HUES48 (cell line): ENCODE measurements around the gene BAHD1.

ENCODE experiments used
- H3K27ac ChIP-seq: one replicate; pipeline ENCODE4 v1.7.0; 2013; ENCODE audit warnings: low read depth, low read length, inconsistent platforms
- H3K27me3 ChIP-seq: 2 replicates; pipeline ENCODE4 v1.6.1; 2013; ENCODE audit warnings: mild to moderate bottlenecking, low read length; ENCODE audit not compliant: control insufficient read depth, insufficient read depth
- H3K36me3 ChIP-seq: 2 replicates; pipeline ENCODE4 v1.6.1; 2013; ENCODE audit warnings: low read length; ENCODE audit not compliant: control insufficient read depth, insufficient read depth
- H3K4me1 ChIP-seq: 2 replicates; pipeline ENCODE4 v1.6.1; 2013; ENCODE audit warnings: mild to moderate bottlenecking, low read length; ENCODE audit not compliant: control insufficient read depth, insufficient read depth
- H3K4me3 ChIP-seq: 2 replicates; pipeline ENCODE4 v1.5.1; 2013; ENCODE audit warnings: mild to moderate bottlenecking, low read depth, low read length
- H3K9ac ChIP-seq: 2 replicates; pipeline ENCODE4 v1.6.1; 2013; ENCODE audit warnings: mild to moderate bottlenecking, low read depth, low read length, moderate library complexity
- H3K9me3 ChIP-seq: 2 replicates; pipeline ENCODE4 v1.6.1; 2013; ENCODE audit warnings: low read length; ENCODE audit not compliant: control insufficient read depth, insufficient read depth

The BAHD1 gene

GRCh38 chr15:40486066-40486770 lies 45.5 kb downstream of the BAHD1 start:
- Histone ChIP-seq H3K36me3 (no peaks in the 10 kb centered on the region), H3K4me3 (no peak overlapping the region), H3K9me3 (no peaks in the 10 kb centered on the region), H3K27me3 (no peaks in the 10 kb centered on the region), H3K27ac (no peak overlapping the region), H3K9ac (no peak overlapping the region), H3K4me1 (no peaks in the 10 kb centered on the region)

DNA sequence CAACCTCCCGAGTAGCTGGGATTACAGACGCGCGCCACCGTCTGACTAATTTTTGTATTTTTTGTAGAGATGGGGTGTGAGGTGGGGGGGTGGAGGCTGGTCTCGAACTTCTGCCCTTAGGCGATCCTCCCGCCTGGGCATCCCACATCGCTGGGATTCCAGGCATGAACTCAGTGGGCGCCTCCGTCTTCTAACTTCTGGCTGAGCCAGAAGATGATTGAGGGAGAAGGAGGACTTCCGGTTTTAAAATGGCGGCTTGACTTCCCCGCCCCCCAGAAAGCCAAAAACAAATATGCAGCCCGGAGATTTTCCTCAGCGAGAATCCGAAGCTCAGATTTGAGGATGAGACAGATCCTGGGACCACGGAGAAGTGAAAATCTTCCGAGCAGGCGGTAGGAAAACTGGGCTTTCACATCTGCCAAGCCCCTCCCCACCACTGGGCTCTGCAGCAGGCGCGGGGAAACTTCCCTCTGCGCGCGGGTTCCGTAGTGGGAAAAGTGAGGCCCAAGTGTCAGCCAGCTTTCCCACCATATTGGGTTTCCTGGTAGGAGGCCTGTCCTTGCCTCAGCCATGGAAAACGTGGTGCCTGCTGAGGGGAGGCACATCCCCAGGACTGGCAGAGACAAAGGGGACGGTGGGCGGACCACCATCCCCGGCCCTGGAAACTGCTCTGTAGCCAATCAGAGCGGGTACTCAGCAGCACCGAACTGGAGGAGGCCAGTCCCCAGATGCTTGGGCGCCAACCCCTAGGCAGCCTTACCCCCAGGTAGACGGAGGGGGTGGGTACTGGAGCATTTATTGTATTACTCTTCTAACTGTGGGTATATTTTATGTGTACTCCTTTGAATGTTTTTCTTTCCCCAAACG lies 47.3 kb downstream of the BAHD1 start:
- Histone ChIP-seq H3K4me3 (no peak overlapping the region), H3K27me3 (no peaks in the 10 kb centered on the region), H3K4me1 (no peaks in the 10 kb centered on the region), H3K27ac (no peak overlapping the region), H3K36me3 (no peaks in the 10 kb centered on the region), H3K9me3 (no peaks in the 10 kb centered on the region), H3K9ac (no peak overlapping the region)

DNA sequence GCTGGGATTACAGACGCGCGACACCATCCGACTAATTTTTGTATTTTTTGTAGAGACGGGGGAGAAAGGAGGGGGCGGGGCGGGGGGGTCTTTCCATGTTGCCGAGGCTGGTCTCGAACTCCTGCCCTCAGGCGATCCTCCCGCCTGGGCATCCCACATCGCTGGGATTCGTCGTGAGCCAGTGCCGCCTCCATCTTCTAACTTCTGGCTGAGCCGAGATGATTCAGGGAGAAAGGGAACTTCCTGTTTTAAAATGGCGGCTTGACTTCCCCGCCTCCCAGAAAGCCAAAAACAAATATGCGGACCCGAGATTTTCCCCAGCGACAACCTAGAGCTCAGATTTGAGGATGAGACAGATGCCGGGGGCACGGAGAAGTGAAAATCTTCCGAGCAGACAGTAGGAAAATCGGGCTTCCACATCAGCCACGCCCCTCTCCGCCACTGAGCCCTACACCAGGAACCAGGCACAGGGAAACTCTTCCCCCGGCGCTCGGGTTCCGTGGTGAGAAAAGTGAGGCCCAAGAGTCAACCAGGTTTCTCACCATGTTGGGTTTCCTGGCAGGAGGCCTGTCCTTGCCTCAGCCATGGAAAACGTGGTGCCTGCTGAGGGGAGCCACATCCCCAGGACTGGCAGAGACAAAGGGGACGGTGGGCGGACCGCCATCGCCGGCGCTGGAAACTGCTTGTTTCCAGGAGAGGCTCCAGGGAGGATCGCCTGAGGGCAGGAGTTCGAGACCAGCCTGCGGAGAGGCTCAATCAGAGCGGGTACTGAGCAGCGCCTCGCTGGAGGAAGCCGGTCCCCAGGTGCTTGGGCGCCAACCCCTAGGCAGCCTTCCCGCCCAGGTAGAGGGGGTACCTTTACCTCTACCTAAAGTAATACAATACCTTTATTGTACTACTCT lies 48.8 kb downstream of the BAHD1 start:
- H3K4me1 ChIP-seq = no peaks in the 10 kb centered on the region
- no peaks in the 10 kb centered on the region for H3K36me3 ChIP-seq
- H3K9me3 ChIP-seq = no peaks in the 10 kb centered on the region
- H3K27me3 ChIP-seq = no peaks in the 10 kb centered on the region
- no peak overlapping the region for H3K27ac ChIP-seq
- no peak overlapping the region for H3K4me3 ChIP-seq
- H3K9ac ChIP-seq = no peak overlapping the region

GRCh38 chr15:40493089-40493840 lies 52.5 kb downstream of the BAHD1 start:
- Histone ChIP-seq H3K4me1 (no peaks in the 10 kb centered on the region), H3K4me3 (no peak overlapping the region), H3K36me3 (no peaks in the 10 kb centered on the region), H3K9me3 (no peaks in the 10 kb centered on the region), H3K9ac (no peak overlapping the region), H3K27me3 (no peaks in the 10 kb centered on the region), H3K27ac (no peak overlapping the region)

GRCh38 chr15:40495516-40495915 lies 54.8 kb downstream of the BAHD1 start:
- no peaks in the 10 kb centered on the region; the same call in 1 of the 2 replicates for H3K27me3 ChIP-seq
- no peak overlapping the region for H3K9ac ChIP-seq
- H3K27ac ChIP-seq = no peak overlapping the region
- H3K36me3 ChIP-seq = no peaks in the 10 kb centered on the region
- H3K9me3 ChIP-seq = no peaks in the 10 kb centered on the region
- H3K4me1 ChIP-seq = no peaks in the 10 kb centered on the region
- no peak overlapping the region for H3K4me3 ChIP-seq

- Histone ChIP-seq H3K36me3 (no peaks in the 10 kb centered on the region), H3K4me3 (no peak overlapping the region), H3K9ac (no peak overlapping the region), H3K4me1 (no peaks in the 10 kb centered on the region), H3K27me3 (no peaks in the 10 kb centered on the region; the same call in 1 of the 2 replicates), H3K27ac (no peak overlapping the region), H3K9me3 (no peaks in the 10 kb centered on the region)
Observed at GRCh38 chr15:40498418-40498817, 57.7 kb downstream of the BAHD1 start.

- Histone ChIP-seq H3K9ac (no peak overlapping the region), H3K9me3 (no peaks in the 10 kb centered on the region), H3K4me1 (no peaks in the 10 kb centered on the region), H3K36me3 (no peaks in the 10 kb centered on the region), H3K27ac (no peak overlapping the region), H3K27me3 (no peaks in the 10 kb centered on the region; the same call in 1 of the 2 replicates), H3K4me3 (no peak overlapping the region)
Observed at GRCh38 chr15:40498891-40499290, 58.1 kb downstream of the BAHD1 start.

GRCh38 chr15:40499931-40500330 lies 59.2 kb downstream of the BAHD1 start:
- no peaks in the 10 kb centered on the region; the same call in 1 of the 2 replicates for H3K27me3 ChIP-seq
- no peak overlapping the region for H3K4me3 ChIP-seq
- H3K4me1 ChIP-seq = no peaks in the 10 kb centered on the region
- H3K36me3 ChIP-seq = no peaks in the 10 kb centered on the region
- H3K9me3 ChIP-seq = no peaks in the 10 kb centered on the region
- no peak overlapping the region for H3K9ac ChIP-seq
- no peak overlapping the region for H3K27ac ChIP-seq

DNA sequence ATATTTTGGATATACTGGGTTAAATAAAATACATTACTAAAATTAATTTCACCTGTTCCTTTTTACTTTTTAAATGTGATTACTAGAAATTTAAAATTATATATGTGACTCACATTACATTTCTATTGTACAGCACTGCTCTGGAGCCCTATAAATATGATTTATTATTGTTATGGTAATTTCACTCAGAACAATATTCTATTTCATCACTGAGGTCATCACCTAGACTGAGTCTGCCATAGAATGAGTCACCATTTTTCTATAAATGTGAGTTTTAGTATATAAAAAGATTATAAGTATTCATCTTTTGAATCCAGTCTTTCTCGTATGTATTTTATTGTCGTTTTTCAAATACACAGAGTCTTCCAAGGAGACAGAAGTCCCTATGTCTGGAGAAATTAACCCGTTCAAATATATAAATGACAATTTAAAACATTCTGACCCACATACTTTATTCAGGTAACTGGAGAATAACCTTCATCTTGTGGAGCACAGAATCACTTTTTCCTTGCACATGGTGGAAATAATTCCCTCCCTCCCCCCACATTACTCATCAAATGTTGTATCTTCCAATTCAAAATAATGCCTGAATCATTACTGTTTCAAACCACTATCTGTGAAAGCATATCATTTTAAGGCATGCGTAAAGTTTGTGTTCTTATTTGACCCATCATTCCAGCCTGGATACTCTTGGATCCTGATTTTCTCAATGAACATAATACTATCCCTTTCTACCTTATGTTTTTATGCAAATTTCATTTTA lies 60.0 kb downstream of the BAHD1 start:
- no peak overlapping the region for H3K27ac ChIP-seq
- H3K4me1 ChIP-seq = no peaks in the 10 kb centered on the region
- no peaks in the 10 kb centered on the region; the same call in 1 of the 2 replicates for H3K27me3 ChIP-seq
- no peaks in the 10 kb centered on the region for H3K9me3 ChIP-seq
- no peak overlapping the region for H3K9ac ChIP-seq
- no peak overlapping the region for H3K4me3 ChIP-seq
- no peaks in the 10 kb centered on the region for H3K36me3 ChIP-seq
